ENCODE results near the gene MYLK.

The MYLK gene

DNA sequence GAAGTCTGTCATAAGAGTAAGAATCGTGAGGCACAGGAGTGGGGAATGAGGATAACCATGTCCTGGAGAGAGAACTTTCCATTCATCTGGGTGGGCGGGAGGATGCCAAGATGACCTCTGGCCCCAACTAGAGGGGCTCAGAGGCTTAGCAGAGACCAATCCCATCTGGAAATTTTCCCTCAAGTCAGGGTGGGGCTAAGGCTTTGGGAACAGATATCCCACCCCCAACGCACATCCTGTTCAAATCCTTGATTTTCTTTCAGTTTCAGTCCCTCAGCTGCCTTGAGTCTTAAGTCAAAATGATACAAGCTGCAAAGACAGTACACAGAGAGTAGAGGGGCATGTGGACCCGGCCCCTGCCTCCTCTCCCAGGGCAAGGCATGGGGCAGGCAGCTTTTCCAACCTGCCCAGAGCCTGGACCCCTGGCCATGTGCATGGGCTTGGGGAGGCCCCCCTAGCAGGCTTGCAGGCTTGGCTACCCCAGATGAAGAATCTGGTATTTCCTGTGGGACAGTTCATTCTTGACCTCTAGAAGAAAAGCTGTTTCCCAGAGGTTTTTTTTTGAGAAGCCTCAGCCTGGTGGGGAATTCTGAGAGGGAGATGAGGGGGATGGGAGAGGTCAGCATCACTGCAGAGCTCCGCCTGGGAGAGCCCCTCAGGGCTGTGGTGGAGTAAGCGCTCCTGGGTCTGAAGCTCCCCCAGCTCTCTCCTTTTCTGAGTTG, 189.6 kb downstream of the MYLK start:
- H2AFZ ChIP-seq (ENCODE audit: low read depth, low read length), result no peak overlapping the region
- H3K36me3 ChIP-seq (ENCODE audit: insufficient read depth, low read length), result no peaks in the 10 kb centered on the region
- peaks cover 15% of the 10 kb centered on the region for H3K4me1 ChIP-seq (ENCODE audit: insufficient read depth, low read length)
- H3K9me3 ChIP-seq (ENCODE audit: low read length), result no peaks in the 10 kb centered on the region
- H3K27me3 ChIP-seq (ENCODE audit: insufficient read depth, low read length), result no peaks in the 10 kb centered on the region
- no peak overlapping the region for H3K4me3 ChIP-seq (ENCODE audit: low read length)

GRCh38 chr3:123693584-123694190, 190.4 kb downstream of the MYLK start:
- Histone ChIP-seq H3K9me3 (ENCODE audit: low read length) (no peaks in the 10 kb centered on the region), H3K4me3 (ENCODE audit: low read length) (no peak overlapping the region), H2AFZ (ENCODE audit: low read depth, low read length) (no peak overlapping the region), H3K27me3 (ENCODE audit: insufficient read depth, low read length) (no peaks in the 10 kb centered on the region), H3K4me1 (ENCODE audit: insufficient read depth, low read length) (peaks cover 15% of the 10 kb centered on the region), H3K36me3 (ENCODE audit: insufficient read depth, low read length) (no peaks in the 10 kb centered on the region)

GRCh38 chr3:123692671-123693070, 191.5 kb downstream of the MYLK start:
- Histone ChIP-seq H3K9me3 (ENCODE audit: low read length) (no peaks in the 10 kb centered on the region), H3K4me3 (ENCODE audit: low read length) (no peak overlapping the region), H3K27me3 (ENCODE audit: insufficient read depth, low read length) (no peaks in the 10 kb centered on the region), H3K4me1 (ENCODE audit: insufficient read depth, low read length) (peaks cover 15% of the 10 kb centered on the region), H3K36me3 (ENCODE audit: insufficient read depth, low read length) (no peaks in the 10 kb centered on the region), H2AFZ (ENCODE audit: low read depth, low read length) (no peak overlapping the region)

DNA sequence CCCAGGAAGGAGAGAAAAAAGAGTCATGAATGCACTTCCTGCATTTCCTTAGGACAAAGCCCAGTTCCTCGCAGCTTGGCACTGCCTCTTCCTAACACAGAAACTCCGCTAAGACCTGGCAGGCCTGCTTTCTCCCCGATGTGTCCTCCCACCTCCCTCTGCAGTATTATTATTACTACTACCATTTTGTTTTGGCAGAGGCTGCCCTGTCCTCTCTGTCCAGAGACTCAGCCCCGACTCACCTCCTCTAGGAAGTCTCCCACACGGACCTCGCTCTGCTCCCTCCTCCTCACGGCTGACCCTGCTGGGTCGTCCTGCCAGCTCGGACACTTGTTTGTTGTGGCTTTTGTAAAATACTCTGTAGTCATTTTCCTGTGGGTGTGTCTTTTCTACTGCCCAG, 192.1 kb downstream of the MYLK start:
- Histone ChIP-seq H3K27me3 (ENCODE audit: insufficient read depth, low read length) (no peaks in the 10 kb centered on the region), H3K9me3 (ENCODE audit: low read length) (no peaks in the 10 kb centered on the region), H3K4me1 (ENCODE audit: insufficient read depth, low read length) (peaks cover 15% of the 10 kb centered on the region), H2AFZ (ENCODE audit: low read depth, low read length) (no peak overlapping the region), H3K36me3 (ENCODE audit: insufficient read depth, low read length) (no peaks in the 10 kb centered on the region), H3K4me3 (ENCODE audit: low read length) (no peak overlapping the region)

GRCh38 chr3:123689831-123690230, 194.3 kb downstream of the MYLK start:
- Histone ChIP-seq H3K4me1 (ENCODE audit: insufficient read depth, low read length) (peaks cover 10% of the 10 kb centered on the region), H3K27me3 (ENCODE audit: insufficient read depth, low read length) (no peaks in the 10 kb centered on the region), H2AFZ (ENCODE audit: low read depth, low read length) (no peak overlapping the region), H3K36me3 (ENCODE audit: insufficient read depth, low read length) (no peaks in the 10 kb centered on the region), H3K9me3 (ENCODE audit: low read length) (no peaks in the 10 kb centered on the region), H3K4me3 (ENCODE audit: low read length) (no peak overlapping the region)

DNA sequence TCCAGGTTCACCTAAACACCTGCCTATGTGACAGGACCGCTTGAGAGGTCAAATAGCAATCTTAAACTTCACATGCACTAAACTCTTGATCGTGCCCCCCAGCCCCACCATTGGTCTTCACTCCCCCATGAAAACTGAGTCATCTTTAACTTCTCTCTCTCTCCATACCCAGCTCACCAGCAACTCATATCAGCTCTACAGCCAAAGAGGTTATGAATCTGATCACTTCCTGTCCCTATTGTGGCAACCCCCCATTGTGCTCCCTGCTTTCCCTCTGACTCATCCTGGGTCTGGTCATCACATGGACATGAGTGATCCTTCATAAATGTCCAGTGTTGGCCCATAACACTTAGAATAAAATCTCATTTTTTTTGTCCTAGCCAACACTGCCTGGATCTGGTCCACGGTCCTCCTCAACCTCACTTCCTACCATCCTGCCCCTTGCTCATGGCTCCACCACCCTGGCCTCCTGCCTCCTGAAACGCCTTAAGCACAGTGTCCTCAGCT, 195.8 kb downstream of the MYLK start:
- no peak overlapping the region for H2AFZ ChIP-seq (ENCODE audit: low read depth, low read length)
- H3K36me3 ChIP-seq (ENCODE audit: insufficient read depth, low read length), result no peaks in the 10 kb centered on the region
- no peak overlapping the region for H3K4me3 ChIP-seq (ENCODE audit: low read length)
- H3K9me3 ChIP-seq (ENCODE audit: low read length), result no peaks in the 10 kb centered on the region
- H3K4me1 ChIP-seq (ENCODE audit: insufficient read depth, low read length), result peaks cover 5% of the 10 kb centered on the region
- H3K27me3 ChIP-seq (ENCODE audit: insufficient read depth, low read length), result no peaks in the 10 kb centered on the region

- no peaks in the 10 kb centered on the region for H3K36me3 ChIP-seq (ENCODE audit: insufficient read depth, low read length)
- H3K27me3 ChIP-seq (ENCODE audit: insufficient read depth, low read length), result no peaks in the 10 kb centered on the region
- no peak overlapping the region for H3K4me3 ChIP-seq (ENCODE audit: low read length)
- H3K4me1 ChIP-seq (ENCODE audit: insufficient read depth, low read length), result peaks cover 5% of the 10 kb centered on the region
- H3K9me3 ChIP-seq (ENCODE audit: low read length), result no peaks in the 10 kb centered on the region
- no peak overlapping the region for H2AFZ ChIP-seq (ENCODE audit: low read depth, low read length)
Measured at GRCh38 chr3:123687286-123687685, 196.8 kb downstream of the MYLK start.

- Histone ChIP-seq H3K27me3 (ENCODE audit: insufficient read depth, low read length) (no peaks in the 10 kb centered on the region), H3K36me3 (ENCODE audit: insufficient read depth, low read length) (no peaks in the 10 kb centered on the region)
Measured at GRCh38 chr3:123686251-123686650, 197.9 kb downstream of the MYLK start.

DNA sequence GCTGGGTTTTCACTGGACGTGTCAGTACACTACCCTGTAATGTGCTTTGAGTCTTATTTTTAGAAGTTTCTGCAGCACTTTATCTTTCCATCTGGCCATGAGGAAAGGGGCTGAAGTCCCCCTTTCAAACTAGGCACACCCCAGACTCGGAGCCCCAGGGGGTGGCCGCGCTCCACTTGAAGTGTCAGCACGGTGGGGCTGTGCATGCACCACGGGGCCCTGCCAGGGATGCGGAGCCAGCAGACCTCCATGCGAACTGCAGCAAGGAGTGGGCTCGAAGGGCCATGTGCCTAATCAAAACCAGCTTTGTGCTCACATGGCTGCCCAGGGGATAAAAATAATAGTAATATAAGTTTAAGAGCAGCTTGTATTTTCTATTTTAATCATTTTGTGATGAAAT, 198.4 kb downstream of the MYLK start:
- Histone ChIP-seq H3K9me3 (ENCODE audit: low read length) (no peaks in the 10 kb centered on the region), H2AFZ (ENCODE audit: low read depth, low read length) (no peak overlapping the region), H3K27me3 (ENCODE audit: insufficient read depth, low read length) (no peaks in the 10 kb centered on the region), H3K4me3 (ENCODE audit: low read length) (no peak overlapping the region), H3K4me1 (ENCODE audit: insufficient read depth, low read length) (peaks cover 5% of the 10 kb centered on the region), H3K36me3 (ENCODE audit: insufficient read depth, low read length) (no peaks in the 10 kb centered on the region)

More at GRCh38 chr3:123686251-123686650, 197.9 kb downstream of the MYLK start:
- H3K4me3 ChIP-seq (ENCODE audit: low read length), result no peak overlapping the region
- peaks cover 5% of the 10 kb centered on the region for H3K4me1 ChIP-seq (ENCODE audit: insufficient read depth, low read length)
- H2AFZ ChIP-seq (ENCODE audit: low read depth, low read length), result no peak overlapping the region
- H3K9me3 ChIP-seq (ENCODE audit: low read length), result no peaks in the 10 kb centered on the region

DNA sequence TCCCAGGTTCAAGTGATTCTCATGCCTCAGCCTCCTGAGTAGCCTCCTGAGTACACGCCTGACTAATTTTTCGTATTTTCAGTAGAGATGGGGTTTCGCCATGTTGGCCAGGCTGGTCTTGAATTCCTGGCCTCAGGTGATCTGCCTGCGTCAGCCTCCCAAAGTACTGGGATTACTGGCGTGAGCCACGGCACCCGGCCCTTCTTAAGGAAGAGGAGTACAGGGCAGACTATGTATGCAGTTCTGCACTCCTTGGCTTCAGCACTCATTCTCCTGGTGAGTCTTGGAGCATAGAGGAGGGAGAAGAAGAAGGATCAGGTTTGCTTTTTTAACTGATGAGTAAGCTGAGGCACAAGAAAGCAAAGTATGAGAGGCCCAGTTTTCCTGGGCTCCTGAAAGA, 199.5 kb downstream of the MYLK start:
- Histone ChIP-seq H3K27me3 (ENCODE audit: insufficient read depth, low read length) (no peaks in the 10 kb centered on the region), H3K9me3 (ENCODE audit: low read length) (no peaks in the 10 kb centered on the region), H3K4me1 (ENCODE audit: insufficient read depth, low read length) (peaks cover 5% of the 10 kb centered on the region), H2AFZ (ENCODE audit: low read depth, low read length) (no peak overlapping the region), H3K36me3 (ENCODE audit: insufficient read depth, low read length) (no peaks in the 10 kb centered on the region), H3K4me3 (ENCODE audit: low read length) (no peak overlapping the region)

GRCh38 chr3:123684209-123684608, 199.9 kb downstream of the MYLK start:
- no peaks in the 10 kb centered on the region for H3K27me3 ChIP-seq (ENCODE audit: insufficient read depth, low read length)
- H2AFZ ChIP-seq (ENCODE audit: low read depth, low read length), result no peak overlapping the region

GRCh38 chr3:123683505-123684154, 200.5 kb downstream of the MYLK start:
- Histone ChIP-seq H3K4me3 (ENCODE audit: low read length) (no peak overlapping the region), H3K9me3 (ENCODE audit: low read length) (no peaks in the 10 kb centered on the region), H3K36me3 (ENCODE audit: insufficient read depth, low read length) (no peaks in the 10 kb centered on the region), H3K27me3 (ENCODE audit: insufficient read depth, low read length) (no peaks in the 10 kb centered on the region), H2AFZ (ENCODE audit: low read depth, low read length) (no peak overlapping the region), H3K4me1 (ENCODE audit: insufficient read depth, low read length) (peaks cover 5% of the 10 kb centered on the region)

More at GRCh38 chr3:123684209-123684608, 199.9 kb downstream of the MYLK start:
- Histone ChIP-seq H3K4me1 (ENCODE audit: insufficient read depth, low read length) (peaks cover 5% of the 10 kb centered on the region), H3K36me3 (ENCODE audit: insufficient read depth, low read length) (no peaks in the 10 kb centered on the region), H3K4me3 (ENCODE audit: low read length) (no peak overlapping the region), H3K9me3 (ENCODE audit: low read length) (no peaks in the 10 kb centered on the region)

GRCh38 chr3:123682781-123683504, 201.2 kb downstream of the MYLK start:
- H3K4me3 ChIP-seq (ENCODE audit: low read length), result no peak overlapping the region
- H3K27me3 ChIP-seq (ENCODE audit: insufficient read depth, low read length), result no peaks in the 10 kb centered on the region
- no peak overlapping the region for H2AFZ ChIP-seq (ENCODE audit: low read depth, low read length)
- H3K9me3 ChIP-seq (ENCODE audit: low read length), result no peaks in the 10 kb centered on the region
- no peaks in the 10 kb centered on the region for H3K36me3 ChIP-seq (ENCODE audit: insufficient read depth, low read length)
- peaks cover 5% of the 10 kb centered on the region for H3K4me1 ChIP-seq (ENCODE audit: insufficient read depth, low read length)

All from neuron (in vitro differentiated cells).